Cardiac atrium fibroblast (primary cell): ENCODE measurements around the gene NXPH2. TPM values are rescaled to one million over a fixed set of nuclear protein-coding genes. Genes with fewer than 3 reads are reported as not detected.

Experiments used
- total RNA-seq: library from RNA; depleted of rRNA; stranded (reverse); fragments of >200 nt; gene quantifications from 2 replicates; pipeline ENCODE4 v1.2.3, GENCODE V29; 2015

Gene NXPH2
- total RNA-seq: not detected in 2 replicates

GRCh38 chr2:138779781-138780445, at the start of gene NXPH2:
Gene NXPH2, minus strand, starts transcription at chr2:138780390. Its CDS starts 149 bp downstream, at chr2:138780241.

